ENCODE measurements around the gene CRIP3.
"Not testable (repeated sequence)": the region's sequence is repeated elsewhere in the genome, so short reads cannot be mapped to it uniquely, and the experiment has no call there.

CRIP3 gene, protein sequence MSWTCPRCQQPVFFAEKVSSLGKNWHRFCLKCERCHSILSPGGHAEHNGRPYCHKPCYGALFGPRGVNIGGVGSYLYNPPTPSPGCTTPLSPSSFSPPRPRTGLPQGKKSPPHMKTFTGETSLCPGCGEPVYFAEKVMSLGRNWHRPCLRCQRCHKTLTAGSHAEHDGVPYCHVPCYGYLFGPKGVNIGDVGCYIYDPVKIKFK

DNA sequence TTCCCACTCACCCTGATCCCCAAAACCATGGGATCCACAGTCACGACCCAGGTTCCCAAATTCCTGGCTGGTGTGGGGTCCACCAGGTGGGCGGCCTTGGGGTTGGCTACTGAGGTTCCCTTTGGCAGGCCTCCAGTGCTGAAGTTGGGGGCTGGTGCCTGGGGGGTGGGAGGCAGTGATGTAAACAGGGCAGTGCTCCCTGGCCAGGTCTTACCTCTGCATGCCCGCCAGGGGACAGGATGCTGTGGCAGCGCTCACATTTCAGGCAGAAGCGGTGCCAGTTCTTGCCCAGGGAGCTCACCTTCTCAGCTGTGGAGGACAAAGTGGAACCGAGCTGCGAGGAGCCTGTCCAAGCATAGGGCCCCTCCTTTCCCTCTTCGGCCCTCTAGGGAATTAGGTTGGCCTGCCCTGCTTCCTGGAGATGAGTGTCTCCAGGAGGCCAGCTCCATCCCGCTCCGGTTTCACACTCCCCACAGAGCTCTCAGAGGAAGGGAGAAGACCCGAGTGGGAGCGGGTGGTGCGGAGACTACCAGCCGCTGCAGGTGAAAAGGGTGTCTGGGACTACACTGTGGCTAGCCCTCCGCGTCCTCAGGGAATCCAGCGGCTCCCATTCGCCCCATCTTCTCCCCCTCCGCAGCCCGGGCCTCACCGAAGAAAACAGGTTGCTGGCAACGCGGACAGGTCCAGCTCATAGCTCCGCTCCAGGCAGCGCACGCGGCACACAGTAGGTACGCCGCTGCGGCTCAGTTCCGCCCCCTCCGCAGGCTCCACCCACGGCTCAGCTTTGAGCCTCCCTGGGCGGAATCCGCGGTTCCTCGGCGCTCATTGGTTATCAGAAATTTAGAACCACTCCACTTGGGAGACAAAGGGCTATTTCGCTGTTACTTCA, at the start of gene CRIP3:
Gene CRIP3 (minus strand): TSS at position 726 of the 889 bp plus-strand sequence. CDS start 34 bp downstream, at position 692.
- DNase-seq = no peak

GRCh38 chr6:43355862-43356590, 47.4 kb upstream of the CRIP3 start:
- DNase-seq = no peak

DNA sequence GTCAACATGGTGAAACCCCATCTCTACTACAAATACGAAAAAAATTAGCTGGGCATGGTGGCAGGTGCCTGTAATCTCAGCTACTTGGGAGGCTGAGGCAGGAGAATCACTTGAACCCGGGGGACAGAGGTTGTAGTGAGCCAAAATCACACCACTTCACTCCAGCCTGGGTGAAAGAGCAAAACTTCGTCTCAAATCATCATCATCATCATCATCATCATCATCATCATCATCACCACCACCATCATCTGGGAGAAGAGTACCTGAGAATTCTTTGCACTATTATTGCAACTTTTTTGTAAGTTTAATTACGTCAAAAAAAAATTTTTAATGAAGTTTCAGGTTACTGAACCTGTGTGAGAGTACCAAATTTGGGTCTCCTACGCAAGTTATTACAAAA, 43.3 kb upstream of the CRIP3 start:
- DNase-seq = not testable (repeated sequence)

DNA sequence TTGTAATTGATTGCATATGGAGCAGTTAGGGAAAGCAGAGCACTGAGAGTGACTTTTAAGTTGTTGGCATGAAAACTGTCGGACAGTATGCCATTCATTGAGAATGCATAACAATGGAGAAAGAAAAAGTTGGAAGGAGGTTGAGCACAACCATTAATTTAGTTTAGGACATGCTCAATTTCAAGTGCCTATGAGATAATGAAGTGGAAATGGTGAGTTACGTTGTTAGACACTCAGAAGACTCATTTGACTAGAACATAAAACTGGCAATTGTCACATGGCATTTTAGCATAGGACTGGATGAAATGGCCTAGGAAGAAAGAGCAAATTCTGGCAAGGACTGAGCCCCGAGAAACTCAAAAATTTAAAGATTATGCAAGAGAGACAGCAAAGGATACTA, 38.8 kb upstream of the CRIP3 start:
- no peak for DNase-seq

- no peak for DNase-seq
These were observed 38.4 kb upstream of the CRIP3 start for GRCh38 chr6:43347021-43347420.

- DNase-seq = not testable (repeated sequence)
These were observed 37.6 kb upstream of the CRIP3 start for GRCh38 chr6:43346243-43346642.

DNA sequence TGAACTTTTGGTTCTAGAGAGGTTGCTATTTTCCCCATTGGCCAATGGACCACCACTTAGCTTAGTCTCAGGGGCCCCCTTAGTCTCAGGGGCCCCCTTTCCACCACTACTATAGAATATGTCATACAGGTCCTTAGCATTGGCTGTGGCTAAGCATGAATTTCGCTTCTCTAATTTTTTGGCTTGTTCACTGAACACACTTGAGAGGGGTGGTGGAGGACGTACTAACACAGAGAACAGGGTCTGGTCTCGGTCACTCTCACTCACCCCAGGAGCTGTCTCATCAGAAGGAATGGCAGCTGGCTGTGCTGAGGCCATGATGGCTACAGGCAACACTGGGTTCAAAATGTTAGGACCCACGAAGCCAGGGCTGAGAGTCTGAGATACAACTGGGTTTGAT, 30.5 kb upstream of the CRIP3 start:
- no peak for DNase-seq

- no peak for DNase-seq
These were observed 29.6 kb upstream of the CRIP3 start for GRCh38 chr6:43338243-43338642.

DNA sequence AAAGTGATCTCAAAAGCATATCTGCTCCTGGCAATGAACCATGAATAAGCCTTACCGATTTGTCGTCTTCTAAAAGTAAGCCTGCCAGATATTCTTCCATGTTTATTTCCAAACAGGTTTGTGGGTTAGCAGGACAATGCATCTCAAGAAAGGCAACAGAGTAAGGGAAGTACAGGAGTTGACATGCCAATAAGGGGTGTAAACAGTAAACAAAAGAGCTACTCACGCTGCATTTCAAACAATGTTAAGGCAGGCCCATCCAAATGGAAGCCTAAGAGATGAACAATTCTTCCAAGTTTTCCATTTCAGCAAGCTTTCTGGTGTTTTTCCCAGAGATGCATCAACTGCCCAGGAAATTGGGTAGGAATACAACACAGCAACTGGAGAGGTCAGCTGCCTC, 27.8 kb upstream of the CRIP3 start:
- DNase-seq = no peak

DNA sequence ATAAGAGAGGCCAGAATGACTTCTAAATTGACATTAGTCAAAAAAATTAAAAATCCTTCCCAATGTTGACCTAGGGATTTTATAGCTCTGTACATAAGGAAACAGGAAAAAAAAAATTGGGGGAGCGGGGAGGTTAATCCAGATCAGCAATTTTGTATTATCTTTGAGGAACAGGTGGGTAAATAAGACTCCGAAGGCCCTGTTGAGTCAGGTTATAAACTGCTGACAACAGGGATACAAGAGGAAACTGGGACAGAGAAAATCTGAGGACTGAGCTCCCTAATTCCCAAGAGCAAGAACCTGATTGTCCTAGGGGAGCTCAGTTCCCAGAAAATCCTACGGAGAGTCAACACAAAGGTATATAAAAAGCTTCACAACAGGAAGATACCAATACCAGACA, 26.8 kb upstream of the CRIP3 start:
- no peak for DNase-seq

DNA sequence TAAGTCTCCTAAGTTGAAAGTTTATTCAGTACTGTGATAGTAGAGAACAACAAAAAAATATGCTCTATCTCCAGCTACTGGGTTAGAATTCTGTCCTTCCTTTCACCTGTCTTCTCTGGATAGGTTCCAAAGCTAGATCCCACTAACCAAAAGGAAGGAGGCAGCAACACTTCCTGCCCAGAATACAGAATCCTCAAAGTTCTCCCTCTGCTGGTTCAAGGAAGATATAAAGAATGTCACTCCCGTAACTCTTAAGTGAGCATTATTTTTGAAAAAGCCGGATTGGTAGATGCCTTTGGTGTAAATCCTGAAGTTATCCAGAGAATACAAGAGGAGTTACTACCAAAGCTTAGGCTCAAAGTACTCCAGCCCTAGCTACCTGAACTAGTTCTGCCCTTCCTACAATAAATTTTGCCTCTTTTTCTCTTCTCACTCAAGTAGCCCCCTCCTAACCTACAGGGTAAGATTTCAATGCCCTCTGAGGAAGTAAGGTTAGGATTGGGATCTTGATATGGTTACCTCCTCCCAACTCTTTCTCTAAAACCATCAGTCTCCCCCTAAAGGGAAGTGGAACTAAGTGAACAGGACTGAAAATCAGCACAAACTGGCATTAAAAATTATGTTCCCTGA, 26.0 kb upstream of the CRIP3 start:
- no peak for DNase-seq

- DNase-seq = no peak
These were observed 23.3 kb upstream of the CRIP3 start for GRCh38 chr6:43331891-43332290.

DNA sequence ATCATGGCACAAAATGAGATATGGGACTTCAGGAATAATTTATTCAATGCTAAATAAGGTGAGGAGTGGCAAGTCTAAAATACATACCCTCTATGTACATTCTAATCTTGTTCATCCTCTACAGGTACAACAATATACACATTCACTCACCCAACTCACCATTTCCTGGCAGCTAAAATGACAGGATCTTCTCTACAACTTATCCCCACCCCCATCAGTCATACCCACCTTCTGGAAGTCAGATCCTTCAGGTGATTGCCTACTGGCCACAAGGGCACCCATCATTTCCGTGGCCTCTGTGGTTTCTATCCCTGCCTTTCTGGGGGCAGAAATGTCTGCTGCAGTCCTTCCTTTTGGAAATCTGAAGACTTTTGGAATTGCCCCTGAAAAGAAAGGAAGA, 22.8 kb upstream of the CRIP3 start:
- no peak for DNase-seq

- DNase-seq = no peak
These were observed 19.9 kb upstream of the CRIP3 start for GRCh38 chr6:43328528-43328927.

- no peak for DNase-seq
These were observed 17.2 kb upstream of the CRIP3 start for GRCh38 chr6:43325876-43326275.

DNA sequence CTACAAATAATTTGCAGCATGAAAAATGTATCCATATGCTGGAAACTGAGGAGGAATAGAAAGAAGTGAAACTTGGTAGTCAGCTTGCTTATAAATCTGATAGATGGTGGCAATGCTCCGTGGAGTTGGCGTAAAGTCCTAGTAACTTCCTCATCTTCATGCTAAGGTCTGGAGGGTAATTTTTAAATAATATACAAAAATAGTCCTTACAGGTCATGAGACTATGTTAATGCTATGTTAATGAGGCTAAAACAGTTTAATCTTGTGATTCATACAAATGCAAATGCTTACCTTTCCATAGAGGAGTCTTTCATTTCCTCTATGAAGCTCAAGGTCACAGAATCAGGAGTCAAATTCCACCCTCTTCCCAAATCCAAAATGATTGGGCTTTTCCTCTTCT, 9.4 kb upstream of the CRIP3 start:
- DNase-seq = no peak

GRCh38 chr6:43313813-43314212, 5.2 kb upstream of the CRIP3 start:
- no peak for DNase-seq

DNA sequence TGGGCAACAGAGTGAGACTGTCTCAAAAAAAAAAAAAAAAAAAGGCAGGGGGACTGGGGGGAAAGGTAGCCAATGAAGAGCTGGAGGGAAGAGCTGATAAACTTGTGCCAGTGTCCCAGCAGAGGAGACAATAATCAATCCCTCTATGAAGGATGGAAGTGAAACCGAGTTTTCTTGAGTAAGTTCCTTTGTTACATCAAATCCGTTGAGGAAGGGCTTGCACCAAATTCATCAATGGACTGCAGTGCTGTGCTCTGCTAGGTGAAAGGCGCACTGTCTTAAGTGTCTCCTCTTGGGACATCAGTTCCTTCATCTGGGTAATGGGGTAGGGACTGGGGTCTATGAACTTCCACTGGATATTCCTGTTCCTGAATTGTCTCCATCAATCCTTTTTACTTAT, 3.0 kb upstream of the CRIP3 start:
- no peak for DNase-seq

- no peak for DNase-seq
These were observed 2.0 kb upstream of the CRIP3 start for GRCh38 chr6:43310624-43311023.

DNA sequence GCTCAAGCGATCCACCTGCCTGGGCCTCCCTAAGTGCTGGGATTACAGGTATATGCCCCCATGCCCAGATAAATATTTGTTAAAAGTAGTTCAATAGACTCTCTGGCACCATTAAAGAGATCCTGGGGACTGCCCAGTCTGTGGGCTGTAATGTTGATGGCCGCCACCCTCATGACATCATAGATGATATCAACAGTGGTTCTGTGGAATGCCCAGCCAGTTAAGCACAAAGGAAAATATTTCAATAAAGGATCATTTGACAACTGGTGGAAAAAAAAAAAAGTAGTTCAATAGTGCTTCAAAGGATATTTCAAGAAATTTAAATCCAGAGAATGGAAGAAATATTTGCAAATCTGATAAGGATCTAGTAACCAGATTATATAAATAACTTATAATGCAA, 1.5 kb upstream of the CRIP3 start:
- DNase-seq = no peak

- no peak for DNase-seq
These were observed 408 bp upstream of the CRIP3 start for GRCh38 chr6:43308990-43309477.

GRCh38 chr6:43307451-43308100, 1.1 kb downstream of the CRIP3 start:
- DNase-seq = no peak

DNA sequence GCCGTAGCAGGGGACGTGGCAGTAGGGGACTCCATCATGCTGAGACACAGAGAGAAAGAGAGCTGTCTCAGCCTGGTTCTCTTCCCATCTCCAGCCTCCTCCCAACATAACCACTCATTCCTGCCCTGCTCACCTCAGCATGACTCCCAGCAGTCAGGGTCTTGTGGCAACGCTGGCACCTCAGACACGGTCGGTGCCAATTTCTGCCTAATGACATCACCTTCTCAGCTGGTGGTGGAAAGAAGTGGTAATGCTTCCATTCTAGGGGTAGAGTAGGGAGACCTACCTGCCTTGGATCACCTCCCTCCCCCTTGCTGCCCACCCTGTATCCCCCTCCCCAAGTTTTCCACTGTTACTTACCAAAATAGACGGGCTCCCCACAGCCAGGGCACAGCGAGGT, 2.5 kb downstream of the CRIP3 start:
- DNase-seq = no peak

Measured in cerebellar nuclear complex (tissue), 1 donor.